ENCODE measurements around the gene B3GAT3. TPM values are rescaled to one million over a fixed set of nuclear protein-coding genes. Genes with fewer than 3 reads are reported as not detected.

The B3GAT3 gene
- total RNA-seq, 1 experiment from 2014 or later, result 51.2 TPM

DNA sequence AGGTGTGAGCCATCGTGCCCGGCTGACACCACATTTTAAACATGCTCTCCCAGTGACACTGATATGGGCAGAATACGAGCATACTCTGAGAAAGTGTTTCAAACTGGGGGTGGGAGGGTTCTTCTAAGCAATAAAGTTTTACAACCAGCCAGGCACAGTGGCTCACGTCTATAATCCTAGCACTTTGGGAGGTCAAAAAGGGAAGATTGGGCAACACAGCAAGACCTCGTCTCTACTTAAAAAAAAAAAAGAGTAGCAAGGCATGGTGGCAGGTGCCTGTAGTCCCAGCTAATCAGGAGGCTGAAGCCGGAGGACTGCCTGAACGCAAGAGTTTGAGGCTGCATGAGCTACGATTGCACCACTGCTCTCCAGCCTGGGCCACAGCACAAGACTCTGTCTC is 22.4 kb upstream of the B3GAT3 start:
- BruUV-seq (replicated peaks), result no TSS peak
- no peak for TF ChIP-seq CTCF (IDR thresholded peaks at IDR 0.05 in 2 of 3, conservative IDR thresholded peaks at IDR 0.05 in 1 of 3; ENCODE audit: borderline replicate concordance in 1 of 3, insufficient read depth in 1 of 3, low read depth in 2 of 3, low read length in 2 of 3)
- TF ChIP-seq ZBTB33 (IDR thresholded peaks at IDR 0.05; ENCODE audit: extremely low read depth, insufficient replicate concordance, low read length), result no peak
- no peak for TF ChIP-seq CEBPB (IDR thresholded peaks at IDR 0.05; ENCODE audit: low read depth)
- TF ChIP-seq SRF (IDR thresholded peaks at IDR 0.05; ENCODE audit: low read depth), result no peak
- no peak for TF ChIP-seq EZH2phosphoT487 (IDR thresholded peaks at IDR 0.05; ENCODE audit: borderline replicate concordance)
- no peak for TF ChIP-seq SIN3A (IDR thresholded peaks at IDR 0.05; ENCODE audit: low read depth)
- no peak for TF ChIP-seq EZH2 (IDR thresholded peaks at IDR 0.05)
- TF ChIP-seq SP1 (IDR thresholded peaks at IDR 0.05; ENCODE audit: low read depth), result no peak
- TF ChIP-seq CBX3 (IDR thresholded peaks at IDR 0.05; ENCODE audit: low read depth), result no peak
- no peak for TF ChIP-seq POLR2A (IDR thresholded peaks at IDR 0.05; ENCODE audit: borderline replicate concordance, extremely low read depth, insufficient read depth, insufficient read length)
- TF ChIP-seq ZFX (IDR thresholded peaks at IDR 0.05), result no peak
- TF ChIP-seq JUND (IDR thresholded peaks at IDR 0.05), result no peak
- no peak for TF ChIP-seq POLR2AphosphoS5 (IDR thresholded peaks at IDR 0.05; ENCODE audit: low read depth, low read length)
- TF ChIP-seq ZNF274 (IDR thresholded peaks at IDR 0.05; ENCODE audit: low read depth, low read length), result no peak
- TF ChIP-seq ELF1 (IDR thresholded peaks at IDR 0.05; ENCODE audit: borderline replicate concordance, low read depth), result no peak
- TF ChIP-seq ATF3 (IDR thresholded peaks at IDR 0.05), result no peak
- no peak for TF ChIP-seq FOSL1 (IDR thresholded peaks at IDR 0.05; ENCODE audit: low read depth)
- ATAC-seq (no peak), DNase-seq (ENCODE audit: low read depth, low spot score) (no peak)
- Histone ChIP-seq H3K36me3 (ENCODE audit: control insufficient read depth in 1 of 2, insufficient read depth in 2 of 2, low read length in 2 of 2) (peaks cover 11 to 19% of the 10 kb centered on the region in 2 experiments; a peak in 3 of 4 replicates), H3K9me2 (ENCODE audit: insufficient read depth) (no peaks in the 10 kb centered on the region), H3K27me3 (ENCODE audit: insufficient read depth, low read length) (no peaks in the 10 kb centered on the region), H3K4me1 (ENCODE audit: control insufficient read depth in 1 of 2, insufficient read depth in 2 of 2, low read length in 2 of 2) (peaks cover 5 to 15% of the 10 kb centered on the region in 2 experiments; a peak in 3 of 4 replicates), H3K27ac (ENCODE audit: low read depth, low read length) (no peak overlapping the region), H3K4me2 (ENCODE audit: low read length) (no peak overlapping the region), H2AFZ (ENCODE audit: low read depth, low read length, poor library complexity, severe bottlenecking) (no peak overlapping the region), H3K9ac (ENCODE audit: low read length) (no peak overlapping the region), H3K79me2 (ENCODE audit: insufficient read depth, low read length) (peaks cover 67% of the 10 kb centered on the region), H4K20me1 (ENCODE audit: insufficient read depth) (no peaks in the 10 kb centered on the region), H3K9me3 (ENCODE audit: control insufficient read depth in 1 of 2, insufficient read depth in 1 of 2, low read depth in 1 of 2, low read length in 2 of 2) (no peaks in the 10 kb centered on the region), H3K4me3 (replicated peaks in 1 of 2; ENCODE audit: low read depth in 1 of 2, low read length in 2 of 2) (no peak overlapping the region)
- ChIA-PET POLR2A (interaction anchor here (1.6 to 14.1 kb wide), 2 partner anchors 21 to 27 kb away, joined by 5 to 195 read pairs; partner anchors contain the start of genes C11orf98, CSKMT, LBHD1 and UQCC3), RAD21 (ENCODE audit: low non-redundant PET in 1 of 2, low total read pairs in 2 of 2, uncharacterized antibody in 2 of 2, unreplicated experiment in 2 of 2) (no interaction called here), CTCF (no interaction called here)
- intact Hi-C loops (cut with micrococcal nuclease), result no loop called here
